VCaP (cell line): ENCODE measurements around the gene PLCL1.

Source experiments
- H3K27ac ChIP-seq: fragments of 450-650 bp; 2 replicates; pipeline ENCODE4 v1.5.1; 2017
- CTCF ChIP-seq: fragments of 450-650 bp; conservative IDR thresholded peaks from 2 replicates; pipeline ENCODE4 v1.5.1; 2017; ENCODE audit warnings: mild to moderate bottlenecking, moderate library complexity

The PLCL1 gene

GRCh38 chr2:197972061-197972460 lies 167.7 kb downstream of the PLCL1 start:
- no peak for TF ChIP-seq CTCF
- H3K27ac ChIP-seq = no peak overlapping the region

GRCh38 chr2:197972587-197972986 lies 168.2 kb downstream of the PLCL1 start:
- TF ChIP-seq CTCF = no peak
- no peak overlapping the region for H3K27ac ChIP-seq

GRCh38 chr2:197973772-197974171 lies 169.4 kb downstream of the PLCL1 start:
- no peak overlapping the region for H3K27ac ChIP-seq
- no peak for TF ChIP-seq CTCF

GRCh38 chr2:197975931-197976519 lies 171.6 kb downstream of the PLCL1 start:
- TF ChIP-seq CTCF = no peak
- no peak overlapping the region for H3K27ac ChIP-seq

GRCh38 chr2:197978971-197979370 lies 174.6 kb downstream of the PLCL1 start:
- H3K27ac ChIP-seq = no peak overlapping the region
- TF ChIP-seq CTCF = no peak

- no peak overlapping the region for H3K27ac ChIP-seq
- no peak for TF ChIP-seq CTCF
Observed at GRCh38 chr2:197982565-197982964, 178.2 kb downstream of the PLCL1 start.

GRCh38 chr2:197985029-197985638 lies 180.7 kb downstream of the PLCL1 start:
- TF ChIP-seq CTCF = no peak
- no peak overlapping the region for H3K27ac ChIP-seq
